Measurements from ENCODE around the gene FGD6.
"Not testable (repeated sequence)": the region's sequence is repeated elsewhere in the genome, so short reads cannot be mapped to it uniquely, and the experiment has no call there.

FGD6 gene

DNA sequence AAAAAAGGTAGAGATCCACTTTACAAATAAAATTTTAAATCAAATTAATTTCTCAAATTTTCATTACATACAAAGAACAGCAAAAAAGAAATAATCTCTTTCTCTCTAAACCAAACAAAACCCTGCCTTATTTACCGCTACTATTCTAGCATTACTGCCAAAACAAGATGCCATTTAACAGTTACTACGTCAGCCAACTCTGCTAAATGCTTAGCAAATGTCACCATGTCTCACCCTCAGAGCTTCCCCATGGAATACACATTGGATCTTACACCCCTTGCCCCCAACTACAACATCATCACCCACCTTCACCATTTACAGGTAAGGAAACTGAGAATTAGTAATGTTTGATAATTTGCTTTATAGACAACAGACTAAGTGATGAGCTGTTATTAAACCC, 120.9 kb downstream of the FGD6 start:
- TF ChIP-seq, protein P1, sequence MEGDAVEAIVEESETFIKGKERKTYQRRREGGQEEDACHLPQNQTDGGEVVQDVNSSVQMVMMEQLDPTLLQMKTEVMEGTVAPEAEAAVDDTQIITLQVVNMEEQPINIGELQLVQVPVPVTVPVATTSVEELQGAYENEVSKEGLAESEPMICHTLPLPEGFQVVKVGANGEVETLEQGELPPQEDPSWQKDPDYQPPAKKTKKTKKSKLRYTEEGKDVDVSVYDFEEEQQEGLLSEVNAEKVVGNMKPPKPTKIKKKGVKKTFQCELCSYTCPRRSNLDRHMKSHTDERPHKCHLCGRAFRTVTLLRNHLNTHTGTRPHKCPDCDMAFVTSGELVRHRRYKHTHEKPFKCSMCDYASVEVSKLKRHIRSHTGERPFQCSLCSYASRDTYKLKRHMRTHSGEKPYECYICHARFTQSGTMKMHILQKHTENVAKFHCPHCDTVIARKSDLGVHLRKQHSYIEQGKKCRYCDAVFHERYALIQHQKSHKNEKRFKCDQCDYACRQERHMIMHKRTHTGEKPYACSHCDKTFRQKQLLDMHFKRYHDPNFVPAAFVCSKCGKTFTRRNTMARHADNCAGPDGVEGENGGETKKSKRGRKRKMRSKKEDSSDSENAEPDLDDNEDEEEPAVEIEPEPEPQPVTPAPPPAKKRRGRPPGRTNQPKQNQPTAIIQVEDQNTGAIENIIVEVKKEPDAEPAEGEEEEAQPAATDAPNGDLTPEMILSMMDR (conservative IDR thresholded peaks at IDR 0.05) = no peak
- peak overlapping the region; percentile 33 for H3K27ac ChIP-seq

GRCh38 chr12:95095866-95096265, 121.4 kb downstream of the FGD6 start:
- H3K27ac ChIP-seq = not testable (repeated sequence)

DNA sequence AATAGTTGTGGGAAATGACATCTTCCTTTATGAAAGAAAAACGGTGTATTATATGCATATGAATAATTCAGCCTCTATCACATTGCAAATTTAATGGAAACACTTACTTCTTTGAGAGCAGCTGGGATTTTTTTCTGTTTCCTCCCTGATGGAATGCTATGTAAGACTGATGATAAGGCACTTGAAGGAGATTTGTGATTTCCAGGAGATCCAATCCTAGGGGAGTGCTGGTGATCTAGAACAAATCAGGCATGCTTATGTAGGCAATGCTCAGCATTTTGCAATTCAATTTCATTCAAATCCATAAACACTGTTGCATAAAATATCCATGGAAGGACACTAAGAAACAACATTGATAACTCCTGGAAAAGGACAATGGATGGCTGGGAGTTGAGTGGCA, 127.8 kb downstream of the FGD6 start:
- no peak overlapping the region for H3K27ac ChIP-seq
- TF ChIP-seq, protein P1 (conservative IDR thresholded peaks at IDR 0.05) = no peak

DNA sequence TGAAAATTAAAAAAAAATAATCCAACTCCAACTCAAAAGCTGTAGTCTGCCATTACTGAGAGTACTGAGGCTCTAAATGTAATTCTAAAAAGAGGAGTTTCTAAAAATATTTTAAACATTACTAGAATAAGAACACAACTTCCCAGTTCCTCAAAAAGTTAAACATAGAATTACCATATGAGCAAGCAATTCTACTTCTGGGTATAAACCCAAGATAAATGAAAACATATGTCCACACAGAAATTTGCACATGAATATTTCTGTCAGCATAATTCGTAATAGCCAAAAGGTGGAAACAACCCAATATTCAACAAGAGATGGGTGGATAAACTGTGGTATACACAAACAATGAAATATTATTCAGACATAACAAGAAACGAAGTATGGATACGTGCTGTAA, 128.9 kb downstream of the FGD6 start:
- H3K27ac ChIP-seq = no peak overlapping the region
- TF ChIP-seq, protein P1 (conservative IDR thresholded peaks at IDR 0.05) = no peak

GRCh38 chr12:95085612-95086011, 131.7 kb downstream of the FGD6 start:
- H3K27ac ChIP-seq = no peak overlapping the region
- TF ChIP-seq, protein P1 (conservative IDR thresholded peaks at IDR 0.05) = no peak

DNA sequence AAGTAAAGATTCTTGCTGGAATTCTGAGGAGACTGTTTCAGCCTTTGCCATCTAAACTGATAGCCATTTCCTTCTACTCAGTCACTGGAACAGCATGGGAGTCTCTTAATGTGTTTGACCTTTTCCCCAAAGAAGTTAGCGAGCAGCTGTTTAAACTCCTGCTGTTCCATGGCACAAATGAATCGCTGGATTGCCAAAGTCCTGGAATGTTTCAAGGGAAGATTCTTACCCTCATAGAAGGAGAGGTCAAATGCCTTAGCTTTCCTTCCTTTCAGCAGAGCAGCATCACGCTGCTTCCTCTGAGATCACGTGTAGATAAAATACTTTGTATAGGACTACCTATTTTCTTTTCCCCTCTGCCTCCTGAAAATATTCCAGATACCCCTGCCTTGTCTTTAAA, 133.3 kb downstream of the FGD6 start:
- peak overlapping the region; percentile 43 for H3K27ac ChIP-seq
- TF ChIP-seq, protein P1 (conservative IDR thresholded peaks at IDR 0.05) = no peak

DNA sequence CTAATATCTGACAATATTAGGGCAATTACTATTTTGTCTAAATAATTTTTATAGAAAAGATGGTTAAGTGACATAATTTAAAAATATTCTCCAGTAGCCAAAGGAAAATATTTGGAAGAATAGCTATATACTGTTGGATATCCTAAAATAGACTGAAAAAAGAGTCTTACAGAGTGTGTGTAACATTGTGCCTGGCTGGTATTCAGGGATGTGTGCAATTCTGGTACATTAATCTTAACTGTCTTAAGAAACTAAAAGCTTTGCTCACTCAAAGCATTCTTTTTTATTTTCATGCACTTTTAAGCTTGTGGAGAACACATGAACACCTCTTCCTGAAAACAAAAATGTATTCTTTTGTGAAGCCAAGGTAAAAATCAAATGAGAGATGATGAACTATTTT, 133.8 kb downstream of the FGD6 start:
- TF ChIP-seq, protein P1 (conservative IDR thresholded peaks at IDR 0.05) = no peak
- H3K27ac ChIP-seq = peak overlapping the region; percentile 43

DNA sequence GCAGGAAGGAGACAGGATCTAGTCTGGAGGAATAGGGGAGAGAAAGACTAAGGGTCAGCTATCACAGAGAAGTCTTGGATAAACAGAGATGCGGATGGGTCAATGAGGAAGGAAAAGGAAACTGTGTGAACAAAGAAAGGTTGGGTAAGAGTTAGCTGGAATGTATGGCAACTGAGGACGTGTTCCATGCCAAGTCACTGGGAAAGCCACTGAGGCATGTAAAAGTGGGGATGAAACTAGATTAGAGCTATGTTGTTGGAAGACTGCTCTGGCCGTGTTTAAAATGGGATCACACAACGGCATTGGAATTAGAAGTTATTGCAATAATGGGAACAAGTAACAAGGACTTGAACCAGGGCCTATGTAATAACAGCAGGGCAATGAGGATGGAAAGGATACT, 139.9 kb downstream of the FGD6 start:
- TF ChIP-seq, protein P1 (conservative IDR thresholded peaks at IDR 0.05) = no peak
- H3K27ac ChIP-seq = no peak overlapping the region

All from VCaP (cell line).